Activated CD8-positive, alpha-beta memory T cell treated with anti-CD3 and anti-CD28 coated beads, Interleukin-2, amount 50 U/mL, for 24 hours (primary cell): ENCODE results near the gene TRAPPC1.
A peak's percentile ranks its signal among the peaks of the same experiment; 100 is the strongest.

Source experiments
- DNase-seq: peaks from one replicate; pipeline ENCODE4 v3.0.0-alpha.2; 2020; ENCODE audit errors: extremely low read depth

TRAPPC1 gene

DNA sequence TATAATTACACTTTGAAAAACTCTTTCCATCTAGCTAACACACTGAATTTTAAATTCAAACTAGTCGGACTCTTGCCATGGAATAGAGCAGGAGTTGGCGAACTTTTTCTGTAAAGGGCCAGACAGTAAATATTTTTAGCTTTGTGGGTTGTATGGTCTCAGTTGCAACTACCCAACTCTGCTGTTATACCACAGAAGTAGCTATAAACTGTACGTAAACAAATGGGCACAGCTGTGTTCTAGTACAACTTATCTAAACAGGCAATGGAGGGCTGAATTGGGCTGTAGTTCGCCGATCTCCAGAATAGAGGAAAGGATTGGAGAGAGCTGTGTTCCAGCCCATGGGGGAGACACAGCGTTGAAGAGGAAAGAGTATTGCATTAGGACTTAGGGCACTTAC is 9.0 kb upstream of the TRAPPC1 start:
- DNase-seq = no peak

DNA sequence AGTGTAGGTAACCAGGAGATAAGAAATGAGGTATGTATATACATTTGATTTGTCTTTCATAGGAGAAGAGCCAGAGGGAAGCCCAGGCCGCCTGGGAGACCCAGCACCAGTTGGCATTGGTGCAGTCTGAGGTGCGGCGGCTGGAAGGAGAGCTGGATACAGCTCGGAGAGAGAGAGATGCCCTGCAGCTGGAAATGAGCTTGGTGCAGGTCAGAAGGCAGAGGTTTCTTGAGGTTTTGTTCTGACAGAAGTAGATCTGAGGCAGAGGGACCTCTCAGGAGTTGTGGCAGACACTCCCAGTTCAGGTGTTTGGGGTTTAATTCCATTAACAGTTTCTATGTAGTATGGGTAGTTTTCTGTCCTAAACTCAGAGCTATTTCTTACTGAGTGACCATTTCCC is 8.3 kb upstream of the TRAPPC1 start:
- DNase-seq = no peak

DNA sequence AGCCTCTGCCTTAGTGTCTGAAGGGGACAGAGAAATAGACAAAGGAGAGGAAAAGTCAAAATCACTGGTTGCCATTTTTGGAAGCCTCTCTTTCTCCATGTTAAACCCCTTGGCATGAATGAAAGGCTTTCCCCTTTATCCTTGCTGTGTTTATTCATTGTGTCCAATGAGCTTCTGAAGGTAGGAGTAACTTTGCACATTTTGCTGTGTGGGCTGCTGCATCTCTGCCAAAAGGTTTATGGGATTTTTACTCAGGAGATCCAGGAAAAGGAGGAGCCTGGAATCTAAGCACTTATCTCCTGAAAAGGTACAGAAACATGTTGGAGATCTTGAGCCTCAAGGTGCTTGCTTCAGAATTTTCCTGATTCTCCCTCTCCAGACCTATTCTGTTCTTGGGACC is 4.1 kb upstream of the TRAPPC1 start:
- no peak for DNase-seq

DNA sequence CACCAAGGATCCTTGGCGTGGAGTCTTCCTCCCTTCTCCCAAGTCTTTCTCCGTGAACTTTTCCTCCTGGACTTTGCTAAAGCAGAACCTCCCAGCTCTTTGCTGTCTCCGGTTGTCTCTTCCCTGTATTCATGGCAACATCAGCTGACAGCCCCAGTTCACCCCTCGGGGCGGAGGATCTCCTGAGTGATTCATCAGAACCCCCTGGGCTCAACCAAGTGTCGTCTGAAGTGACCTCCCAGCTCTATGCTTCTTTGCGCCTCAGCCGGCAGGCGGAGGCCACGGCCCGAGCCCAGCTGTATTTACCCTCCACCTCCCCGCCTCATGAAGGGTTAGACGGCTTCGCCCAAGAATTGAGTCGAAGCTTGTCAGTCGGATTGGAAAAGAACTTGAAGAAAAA is 1.2 kb upstream of the TRAPPC1 start:
- no peak for DNase-seq

DNA sequence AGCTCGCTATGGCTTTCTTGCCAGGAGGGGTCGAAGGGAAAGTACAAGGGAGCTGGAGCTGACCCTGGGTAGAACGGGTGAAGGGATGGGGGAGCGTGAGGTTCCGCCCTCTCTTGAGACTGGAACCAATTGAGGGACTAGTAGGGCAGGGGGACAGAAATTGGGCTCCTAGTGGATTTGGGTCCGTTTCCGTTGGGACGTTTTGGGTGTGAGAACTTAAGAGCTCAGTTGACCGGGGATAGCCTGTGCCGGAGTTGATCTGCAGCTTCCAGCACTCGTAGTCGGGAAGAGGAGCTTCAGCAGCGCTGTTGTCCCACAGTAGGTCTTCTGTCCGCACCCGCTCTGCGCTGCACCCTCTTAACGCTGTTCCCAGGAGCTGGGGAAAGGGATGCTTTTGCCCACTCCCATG is 741 bp upstream of the TRAPPC1 start:
- DNase-seq = no peak

DNA sequence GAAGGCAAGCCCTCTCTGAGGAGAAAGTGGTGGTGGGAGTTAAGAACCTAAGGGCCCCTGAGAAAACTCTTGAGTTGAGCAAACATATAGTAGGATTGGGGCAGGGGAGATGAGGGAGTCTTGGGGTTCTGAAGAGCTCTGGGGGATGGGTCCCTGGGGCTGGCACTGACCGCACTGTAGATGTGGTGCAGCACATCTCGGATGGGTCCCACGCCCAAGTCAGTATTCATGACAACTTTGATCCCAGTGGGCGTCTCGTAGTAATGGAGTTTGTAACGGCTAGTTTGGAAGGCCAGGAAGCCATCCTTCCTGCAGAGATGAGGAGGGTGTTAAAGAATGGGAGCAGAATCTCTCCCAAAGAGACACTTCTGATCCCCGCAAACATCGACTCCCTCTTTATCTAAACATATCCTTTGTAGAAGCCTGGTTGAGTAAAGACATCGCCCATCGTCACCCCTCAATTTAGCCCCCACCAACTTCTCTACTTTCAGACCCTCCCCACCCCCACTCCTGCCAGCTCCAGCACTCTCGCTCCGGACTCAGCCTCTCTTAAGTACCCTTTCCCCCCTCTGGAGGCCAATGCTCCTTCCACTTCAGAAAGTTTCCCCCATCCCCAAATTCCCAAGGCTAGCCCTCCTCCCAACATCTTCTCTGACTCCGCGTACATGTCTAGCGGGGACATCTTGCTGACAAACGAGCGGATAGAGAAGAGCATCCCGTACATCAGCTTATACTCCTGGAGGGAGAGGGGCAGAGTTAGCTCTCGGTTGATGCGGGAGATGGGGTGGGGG is 710 bp downstream of the TRAPPC1 start:
- no peak for DNase-seq

DNA sequence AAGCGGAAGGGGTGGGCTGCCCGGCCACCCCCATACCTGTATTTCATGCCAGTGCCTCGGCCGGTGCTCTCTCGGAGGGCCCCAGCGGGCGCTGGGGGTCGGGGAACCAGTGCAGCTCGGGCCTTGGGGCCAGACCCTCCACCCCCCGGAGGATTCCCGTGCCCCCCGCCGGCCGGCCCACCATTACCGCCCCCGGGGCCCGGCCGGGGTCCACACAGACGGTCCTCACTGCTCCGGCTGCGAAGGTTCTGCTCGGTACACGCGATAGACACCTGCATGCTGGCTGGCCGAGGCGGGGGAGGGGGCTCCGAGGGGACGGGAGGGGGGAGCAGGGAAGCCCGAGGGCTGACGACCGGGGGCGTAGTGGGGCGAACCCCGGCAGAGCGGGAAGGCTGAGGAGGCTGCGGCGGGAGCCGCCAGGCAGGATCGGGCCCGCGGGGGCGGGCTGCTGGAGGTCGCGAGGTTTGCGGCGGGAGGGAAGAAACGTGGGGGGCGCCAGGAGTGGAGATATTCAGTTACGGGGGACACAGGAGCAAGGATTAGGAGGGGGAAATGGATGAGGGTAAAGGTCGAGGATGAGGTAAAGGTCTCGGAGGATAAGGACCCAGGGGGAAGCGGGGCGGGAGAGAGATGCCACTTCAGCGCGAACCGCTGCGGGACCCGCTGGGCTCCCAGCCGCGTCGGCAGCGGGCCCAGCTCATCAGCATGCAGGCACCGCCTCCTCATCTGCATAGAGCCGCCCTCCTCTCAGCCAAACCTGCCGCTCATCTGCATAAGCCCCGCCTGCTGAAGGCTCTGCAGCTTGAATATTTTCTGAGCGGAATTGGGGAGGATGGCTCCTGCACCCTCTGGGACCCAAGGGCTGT is 2.4 kb downstream of the TRAPPC1 start, which contains the start of gene KCNAB3:
TSS of gene KCNAB3 (minus strand) at position 699 of the 866 bp plus-strand sequence. CDS start at position 278, 421 bp downstream.
- no peak for DNase-seq

DNA sequence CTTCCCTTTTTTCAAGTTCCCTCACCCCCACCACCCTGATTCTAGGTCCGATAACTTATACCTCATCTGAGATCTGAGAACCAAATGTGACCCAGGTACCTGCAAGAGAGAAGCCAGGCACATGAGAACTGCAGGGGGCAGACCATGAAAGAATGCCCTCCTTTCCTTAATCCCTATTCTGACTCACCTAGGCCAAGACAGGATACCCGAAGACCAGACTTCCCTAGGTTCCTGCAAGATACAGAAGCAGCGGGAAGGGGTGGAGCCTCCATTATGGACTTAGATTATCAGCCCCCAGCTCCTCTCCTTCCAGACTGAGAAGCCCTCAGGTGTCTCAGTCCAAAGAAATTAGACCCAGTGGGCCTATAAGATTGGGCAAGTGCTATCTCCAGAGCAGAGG is 4.2 kb downstream of the TRAPPC1 start:
- no peak for DNase-seq

DNA sequence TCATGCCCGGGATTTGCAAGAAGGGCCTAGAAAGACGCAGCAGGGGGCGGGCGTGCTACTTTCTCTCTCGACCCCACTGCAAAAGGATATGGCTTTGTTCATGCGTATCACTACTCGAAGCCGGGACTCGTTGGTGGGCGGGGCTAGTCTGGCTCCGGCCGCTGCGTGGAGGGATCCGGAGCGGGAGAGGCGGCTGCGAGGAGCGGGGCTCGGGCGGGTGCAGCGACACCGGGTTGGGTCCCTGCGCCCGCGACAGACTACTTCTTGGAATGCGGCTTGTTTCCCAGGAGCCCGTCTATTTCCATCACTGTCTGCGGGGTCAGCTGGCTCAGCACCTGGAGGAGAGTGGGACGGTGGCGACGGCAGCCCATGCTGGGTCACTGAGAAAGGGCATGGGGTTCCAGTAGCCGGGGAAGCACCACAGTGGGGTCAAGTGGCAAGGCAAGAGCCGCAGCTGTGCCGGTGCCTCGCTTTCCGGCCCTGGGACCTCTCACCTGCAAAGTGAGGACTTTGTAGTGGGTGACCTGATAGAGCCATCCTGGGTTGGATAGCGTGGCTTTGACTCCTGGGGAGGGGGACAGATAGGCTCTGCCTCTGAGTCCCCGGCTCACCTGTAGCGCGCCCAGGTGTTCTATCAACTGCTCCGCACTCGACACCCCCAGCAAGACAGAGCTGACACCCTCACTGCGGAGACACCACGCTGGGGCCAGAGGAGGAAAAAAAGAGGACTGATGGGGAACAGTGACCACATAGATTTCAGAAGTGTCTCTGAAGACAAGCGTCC is 8.7 kb downstream of the TRAPPC1 start:
- DNase-seq = peak; percentile 61

DNA sequence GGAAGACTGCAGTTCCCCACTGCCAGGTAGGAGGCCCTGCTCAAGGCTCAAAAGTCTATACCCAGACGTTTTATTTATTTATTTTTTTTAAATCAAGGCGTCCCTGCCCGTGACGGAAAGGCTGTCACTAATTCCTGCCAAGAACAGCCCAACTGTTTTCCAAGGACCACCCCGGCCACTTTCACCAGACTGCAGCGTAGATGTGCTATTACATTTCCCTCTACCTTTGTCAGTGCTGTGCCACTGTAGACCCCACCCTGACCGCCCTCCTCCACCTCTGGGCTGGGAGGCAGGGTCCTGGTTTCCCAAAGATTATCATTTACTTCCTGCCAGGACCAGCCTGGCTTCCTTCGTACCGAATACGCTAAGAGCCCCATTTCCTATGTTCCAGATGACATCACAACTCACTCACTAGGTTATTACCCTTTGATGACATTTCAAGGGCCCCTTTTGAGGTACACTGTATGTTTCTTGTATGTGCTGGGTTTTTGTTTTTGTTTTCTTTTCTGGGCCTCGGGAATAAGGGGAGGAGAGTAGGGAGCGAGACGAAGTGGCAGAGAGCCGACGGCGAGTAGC is 9.4 kb downstream of the TRAPPC1 start:
- no peak for DNase-seq

DNA sequence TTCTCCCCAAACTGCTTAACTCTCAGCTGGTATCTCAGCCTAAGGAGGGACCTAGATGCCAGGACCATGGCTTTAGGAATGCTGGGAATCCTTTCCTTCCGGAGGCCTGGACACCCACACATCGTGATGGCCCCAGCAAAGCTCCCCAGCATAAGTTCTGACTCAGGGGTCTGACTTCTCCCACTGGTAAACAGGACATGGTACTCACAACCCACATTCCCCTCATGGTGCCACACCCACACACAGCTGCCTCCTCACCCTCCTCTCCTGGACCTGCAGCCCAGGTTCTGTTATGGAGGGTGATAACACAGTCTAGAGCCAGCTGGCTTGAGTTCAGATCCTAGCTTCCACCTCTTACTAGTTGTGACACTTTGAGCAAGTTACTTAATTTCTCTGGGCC is 14.9 kb downstream of the TRAPPC1 start:
- no peak for DNase-seq

DNA sequence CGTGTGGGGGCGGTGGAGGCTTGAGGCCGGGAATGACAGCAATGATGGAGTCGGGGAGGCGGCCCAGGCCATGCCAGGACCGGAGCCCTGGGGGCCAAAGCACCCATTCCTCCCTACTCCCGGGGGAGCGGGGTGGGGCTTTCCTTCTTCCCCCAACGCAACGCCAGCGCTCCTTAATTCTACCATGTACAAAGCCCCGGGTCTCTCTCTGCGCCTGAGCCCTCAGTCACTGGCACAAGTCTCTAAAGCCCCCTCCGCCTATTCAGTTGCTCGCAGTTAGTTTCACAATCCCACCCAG is 15.4 kb downstream of the TRAPPC1 start:
- DNase-seq = no peak

DNA sequence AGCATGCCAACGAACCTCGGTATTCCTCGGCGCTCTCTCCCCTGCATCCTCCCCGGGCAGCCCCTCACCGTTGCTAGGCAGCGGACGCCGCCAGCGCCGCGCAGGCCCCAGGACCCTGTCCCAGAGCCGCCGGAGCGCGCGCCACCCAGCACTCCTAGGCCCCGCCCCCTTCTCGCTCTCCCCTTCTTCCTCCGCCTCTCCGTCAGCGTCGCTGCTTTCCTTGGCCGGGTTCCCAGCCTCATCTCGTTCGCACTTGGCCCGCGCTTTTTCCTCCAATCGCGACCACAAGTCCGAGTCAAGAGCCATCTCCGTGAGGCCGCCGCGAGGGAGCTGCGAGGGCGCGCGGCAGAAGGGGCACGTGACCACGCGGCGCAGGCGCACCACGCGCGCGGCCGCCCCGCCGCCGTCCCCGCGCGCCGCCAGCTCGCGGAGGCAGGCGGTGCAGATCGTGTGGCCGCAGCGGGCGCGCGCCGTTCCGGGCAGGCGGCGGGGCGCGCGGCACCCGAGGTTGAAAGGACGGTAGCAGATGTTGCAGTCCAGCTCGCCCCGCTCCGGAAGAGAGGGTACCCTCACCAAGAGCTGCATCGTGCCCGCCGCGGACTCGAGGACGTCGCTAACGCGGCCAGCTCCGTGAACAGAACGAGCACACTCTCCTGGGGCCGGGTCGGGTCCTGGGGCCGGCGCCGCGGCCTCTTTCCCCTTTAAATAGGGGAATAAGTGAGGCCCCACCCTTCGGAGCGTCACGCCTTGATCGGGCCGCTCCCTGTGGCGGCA is 15.9 kb downstream of the TRAPPC1 start, which contains the start of gene RNF227:
TSS of gene RNF227 (minus strand) at position 679 of the 774 bp plus-strand sequence. CDS start at position 585, 94 bp downstream.
- DNase-seq = peak; percentile 74

DNA sequence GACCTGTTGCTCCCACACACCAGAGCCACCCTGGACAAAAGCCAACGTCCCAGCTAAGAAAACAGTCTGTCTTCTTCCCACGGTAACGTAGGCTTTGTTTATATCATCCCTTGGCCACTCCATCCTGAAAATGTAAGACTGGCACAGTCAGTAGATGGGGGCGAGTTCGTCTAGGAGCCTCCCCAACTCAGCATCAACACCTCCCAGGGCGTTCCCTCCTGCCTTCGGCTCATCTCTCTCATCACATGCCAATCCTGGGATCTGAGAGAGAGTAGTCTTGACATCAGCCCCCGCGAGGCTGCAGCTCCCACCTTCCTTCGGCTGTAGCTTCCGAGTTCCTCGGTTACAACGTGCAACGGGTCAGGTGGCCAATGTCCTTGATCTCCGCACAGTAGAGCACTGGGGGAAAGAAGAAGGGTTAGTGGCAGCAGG is 16.6 kb downstream of the TRAPPC1 start:
- DNase-seq = no peak

DNA sequence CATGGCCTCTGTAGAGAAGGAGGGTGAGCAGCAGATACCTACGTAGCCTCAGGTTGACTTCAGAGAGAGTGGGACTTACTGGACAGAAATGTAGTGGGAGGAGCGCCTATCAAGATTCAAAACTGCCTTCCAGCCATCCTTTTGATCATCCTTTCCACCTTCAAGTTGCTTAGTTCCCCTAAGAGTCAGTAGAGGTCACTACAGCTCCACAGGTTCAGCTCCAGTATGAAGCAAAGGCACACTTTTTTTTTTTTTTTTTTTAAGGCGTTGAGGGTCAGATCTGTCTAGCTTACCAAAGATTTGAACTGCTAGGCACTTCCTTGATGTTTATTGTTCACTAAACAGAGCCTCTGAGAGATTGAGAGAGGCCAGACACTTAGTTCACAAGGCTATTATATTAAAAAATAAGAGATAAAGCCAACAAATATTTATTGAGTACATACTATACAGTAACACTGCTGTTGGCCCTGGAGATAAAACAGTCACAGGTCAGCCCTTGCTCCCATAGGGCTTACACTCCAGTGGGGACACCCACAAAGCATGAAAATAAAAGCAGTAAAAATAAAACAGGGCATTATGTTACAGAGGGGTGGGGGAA is 18.7 kb downstream of the TRAPPC1 start:
- DNase-seq = no peak

DNA sequence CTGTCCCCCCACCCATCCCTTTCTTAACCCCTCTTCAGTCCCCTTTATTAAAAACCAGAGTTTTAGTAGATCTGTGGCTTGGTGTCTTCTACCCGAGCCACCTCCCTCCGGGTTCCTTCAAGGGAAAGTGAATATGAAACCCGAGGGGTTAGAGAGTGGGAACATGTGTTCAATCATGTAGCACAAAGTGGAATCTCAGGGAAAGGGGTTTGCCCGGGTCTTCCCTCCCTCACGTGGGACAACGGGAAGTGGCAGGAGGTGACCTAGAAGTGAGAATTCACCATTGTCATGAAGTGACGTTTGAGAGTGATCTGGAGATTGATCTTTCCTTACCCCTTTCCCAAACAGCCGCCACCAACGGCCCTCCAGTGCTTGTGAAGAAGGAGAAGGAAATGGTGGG is 20.6 kb downstream of the TRAPPC1 start:
- no peak for DNase-seq

DNA sequence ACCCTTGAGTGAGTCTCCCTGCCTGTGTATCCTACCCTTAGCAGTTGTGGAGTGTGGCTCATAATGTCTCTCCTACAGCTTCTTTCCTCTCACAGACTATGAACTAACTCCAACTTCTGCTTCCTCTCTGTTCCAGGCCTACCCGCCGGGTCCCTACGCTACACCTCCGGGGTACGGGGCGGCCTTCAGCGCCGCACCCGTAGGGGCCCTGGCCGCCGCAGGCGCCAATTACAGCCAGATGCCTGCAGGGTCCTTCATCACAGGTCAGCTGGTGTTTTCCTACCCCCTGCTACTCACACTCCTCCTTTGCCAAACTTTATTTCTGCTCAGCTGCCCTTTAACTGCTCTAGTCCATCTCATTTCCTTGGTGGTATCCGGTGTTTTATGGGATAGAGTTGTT is 21.0 kb downstream of the TRAPPC1 start:
- no peak for DNase-seq

DNA sequence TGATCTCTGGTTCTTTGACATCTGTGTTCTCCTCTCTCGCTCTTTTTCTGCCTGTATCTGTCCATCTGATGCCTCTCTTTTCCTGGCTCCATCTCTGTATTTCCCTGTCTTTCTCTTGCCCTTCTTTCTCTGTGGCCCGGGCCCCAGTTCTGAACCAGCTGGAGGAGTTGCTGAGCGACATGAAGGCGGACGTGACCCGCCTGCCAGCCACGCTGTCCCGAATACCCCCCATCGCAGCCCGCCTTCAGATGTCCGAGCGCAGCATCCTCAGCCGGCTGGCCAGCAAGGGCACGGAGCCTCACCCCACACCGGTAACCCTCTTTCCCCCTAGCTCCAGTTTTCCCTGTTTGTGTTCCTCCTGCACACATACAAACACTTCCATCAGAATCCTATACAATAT is 21.5 kb downstream of the TRAPPC1 start:
- DNase-seq = no peak

DNA sequence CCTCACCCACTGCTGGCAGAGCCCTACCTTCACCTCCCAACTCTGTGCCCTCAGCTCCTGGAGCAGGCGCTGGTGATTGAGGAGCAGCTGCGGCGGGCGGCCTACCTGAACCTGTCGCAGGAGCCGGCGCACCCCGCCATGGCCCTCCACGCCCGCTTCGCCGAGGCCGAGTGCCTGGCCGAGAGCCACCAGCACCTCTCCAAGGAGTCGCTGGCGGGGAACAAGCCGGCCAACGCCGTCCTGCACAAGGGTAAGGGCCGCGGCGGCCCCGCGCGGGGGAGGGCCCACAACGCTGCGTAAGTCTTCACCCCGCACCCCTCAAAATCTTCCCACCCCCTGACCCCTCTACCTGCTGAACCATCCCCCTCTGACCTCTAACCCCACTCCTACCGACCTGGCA is 22.7 kb downstream of the TRAPPC1 start:
- no peak for DNase-seq
